Measurements from ENCODE around the gene CPHXL2. TPM values are rescaled to one million over a fixed set of nuclear protein-coding genes. Genes with fewer than 3 reads are reported as not detected.

The CPHXL2 gene
- total RNA-seq, 2 donors from 2014 or later, result not detected

DNA sequence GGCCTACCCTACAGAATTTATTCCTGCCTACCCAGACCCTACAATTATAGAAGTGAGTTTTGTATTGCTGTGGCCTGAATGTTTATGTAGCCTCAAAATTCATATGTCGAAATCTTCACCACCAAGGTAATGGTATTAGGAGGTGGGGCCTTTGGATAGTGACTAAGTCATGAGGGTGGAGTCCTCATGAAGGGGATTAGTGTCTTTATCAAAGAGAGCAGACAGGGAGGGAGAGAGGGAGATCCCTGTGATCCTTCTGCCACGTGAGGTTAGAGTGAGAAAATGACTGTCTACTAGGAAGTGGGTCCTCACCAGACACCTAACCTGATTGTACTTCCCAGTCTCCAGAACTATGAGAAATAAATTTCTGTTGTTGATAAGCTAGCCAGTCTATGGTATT, 25.4 kb upstream of the CPHXL2 start:
- H3K27ac ChIP-seq, result no peak overlapping the region
- no peaks in the 10 kb centered on the region for H3K27me3 ChIP-seq
- intact Hi-C loops (cut with DNase I), result no loop called here

DNA sequence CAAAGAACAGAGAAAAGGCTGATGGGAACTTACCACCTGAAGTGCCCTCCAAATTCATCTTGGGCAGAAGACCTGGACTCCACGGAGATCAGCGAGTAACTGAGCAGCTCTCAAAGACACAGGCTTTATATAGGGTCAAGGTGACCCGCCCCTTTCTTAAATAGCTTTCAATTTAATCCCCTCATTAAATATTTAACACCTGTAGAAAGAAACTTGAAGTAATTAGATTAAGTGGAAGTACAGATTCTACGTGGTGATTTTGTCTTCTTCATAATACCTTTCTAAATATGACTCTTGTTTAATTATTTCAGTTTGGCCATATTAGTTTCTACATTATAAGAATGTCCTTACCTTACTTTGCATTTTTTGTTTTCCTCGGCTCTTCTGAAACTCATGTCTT, 24.6 kb upstream of the CPHXL2 start, which contains the start of gene DUXB:
DUXB (minus strand) TSS at position 101 of the 400 bp plus-strand sequence; CDS start at position 58, 43 bp downstream.
- Histone ChIP-seq H3K9me3 (no peaks in the 10 kb centered on the region), H3K4me3 (no peak within 1 kb of the TSS), H3K36me3 (no peaks in the 10 kb centered on the region), H3K4me1 (no peaks in the 10 kb centered on the region), H3K27ac (no peak within 1 kb of the TSS), H3K27me3 (no peaks in the 10 kb centered on the region), H3K9ac (ENCODE audit: low read depth in 2 of 2, low read length in 2 of 2) (no peak within 1 kb of the TSS)
- DNase-seq, result no peak
- intact Hi-C loops (cut with DNase I), result no loop called here
- TF ChIP-seq, protein P1, sequence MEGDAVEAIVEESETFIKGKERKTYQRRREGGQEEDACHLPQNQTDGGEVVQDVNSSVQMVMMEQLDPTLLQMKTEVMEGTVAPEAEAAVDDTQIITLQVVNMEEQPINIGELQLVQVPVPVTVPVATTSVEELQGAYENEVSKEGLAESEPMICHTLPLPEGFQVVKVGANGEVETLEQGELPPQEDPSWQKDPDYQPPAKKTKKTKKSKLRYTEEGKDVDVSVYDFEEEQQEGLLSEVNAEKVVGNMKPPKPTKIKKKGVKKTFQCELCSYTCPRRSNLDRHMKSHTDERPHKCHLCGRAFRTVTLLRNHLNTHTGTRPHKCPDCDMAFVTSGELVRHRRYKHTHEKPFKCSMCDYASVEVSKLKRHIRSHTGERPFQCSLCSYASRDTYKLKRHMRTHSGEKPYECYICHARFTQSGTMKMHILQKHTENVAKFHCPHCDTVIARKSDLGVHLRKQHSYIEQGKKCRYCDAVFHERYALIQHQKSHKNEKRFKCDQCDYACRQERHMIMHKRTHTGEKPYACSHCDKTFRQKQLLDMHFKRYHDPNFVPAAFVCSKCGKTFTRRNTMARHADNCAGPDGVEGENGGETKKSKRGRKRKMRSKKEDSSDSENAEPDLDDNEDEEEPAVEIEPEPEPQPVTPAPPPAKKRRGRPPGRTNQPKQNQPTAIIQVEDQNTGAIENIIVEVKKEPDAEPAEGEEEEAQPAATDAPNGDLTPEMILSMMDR (IDR thresholded peaks at IDR 0.05), result no peak

More for the DNA sequence above, 25.4 kb upstream of the CPHXL2 start:
- Histone ChIP-seq H3K9me3 (no peaks in the 10 kb centered on the region), H3K9ac (ENCODE audit: low read depth in 2 of 2, low read length in 2 of 2) (no peak overlapping the region), H3K4me1 (no peaks in the 10 kb centered on the region), H3K4me3 (no peak overlapping the region), H3K36me3 (no peaks in the 10 kb centered on the region)
- DNase-seq, result no peak
- TF ChIP-seq, protein P1 (IDR thresholded peaks at IDR 0.05), result no peak

DNA sequence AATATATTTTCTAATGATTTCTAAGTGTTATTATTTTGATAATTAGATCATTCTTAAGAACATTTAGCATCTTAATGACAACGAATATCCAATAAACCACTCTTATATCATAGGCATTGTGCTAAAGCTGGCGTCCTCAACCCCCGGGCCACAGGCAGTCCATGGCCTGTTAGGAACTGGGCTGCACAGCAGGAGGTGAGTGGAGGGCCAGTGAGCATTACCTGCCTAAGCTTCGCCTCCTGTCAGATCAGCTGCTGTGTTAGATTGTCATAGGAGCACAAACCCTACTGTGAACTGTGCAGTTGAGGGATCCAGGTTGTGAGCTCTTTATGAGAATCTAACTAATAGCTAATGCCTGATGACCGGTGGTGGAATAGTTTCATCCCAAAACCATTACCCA, 20.8 kb upstream of the CPHXL2 start:
- intact Hi-C loops (cut with DNase I), result no loop called here

DNA sequence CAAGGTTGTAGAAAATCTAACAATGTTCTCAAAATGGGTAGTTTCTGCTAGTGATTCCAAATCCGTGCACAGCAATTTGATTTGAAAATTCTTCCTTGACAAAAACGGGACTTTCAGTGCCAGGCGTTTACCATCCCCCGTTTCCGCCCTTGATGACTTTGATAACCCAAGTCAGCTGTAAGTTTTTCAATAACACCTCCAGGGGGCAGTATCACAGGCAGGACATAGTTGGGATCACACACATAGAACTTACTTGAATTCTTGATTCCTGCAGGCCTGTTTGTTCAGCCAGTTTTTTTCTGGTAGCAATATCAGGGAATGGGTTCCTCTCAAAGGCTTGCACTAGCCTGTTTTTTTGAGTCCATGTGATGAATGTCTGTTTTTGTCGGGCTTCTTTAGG, 18.9 kb upstream of the CPHXL2 start:
- Histone ChIP-seq H3K27ac (no peak overlapping the region), H3K9ac (ENCODE audit: low read depth in 2 of 2, low read length in 2 of 2) (no peak overlapping the region), H3K27me3 (no peaks in the 10 kb centered on the region), H3K4me1 (no peaks in the 10 kb centered on the region), H3K9me3 (no peaks in the 10 kb centered on the region), H3K4me3 (no peak overlapping the region), H3K36me3 (no peaks in the 10 kb centered on the region)
- DNase-seq, result no peak
- intact Hi-C loops (cut with DNase I), result no loop called here
- TF ChIP-seq, protein P1 (IDR thresholded peaks at IDR 0.05), result no peak

More for the DNA sequence above, 20.8 kb upstream of the CPHXL2 start:
- no peaks in the 10 kb centered on the region for H3K9me3 ChIP-seq
- no peak overlapping the region for H3K4me3 ChIP-seq
- no peaks in the 10 kb centered on the region for H3K36me3 ChIP-seq
- H3K27me3 ChIP-seq, result no peaks in the 10 kb centered on the region
- H3K4me1 ChIP-seq, result no peaks in the 10 kb centered on the region
- H3K9ac ChIP-seq (ENCODE audit: low read depth in 2 of 2, low read length in 2 of 2), result no peak overlapping the region
- no peak overlapping the region for H3K27ac ChIP-seq
- TF ChIP-seq, protein P1 (IDR thresholded peaks at IDR 0.05), result no peak
- no peak for DNase-seq

DNA sequence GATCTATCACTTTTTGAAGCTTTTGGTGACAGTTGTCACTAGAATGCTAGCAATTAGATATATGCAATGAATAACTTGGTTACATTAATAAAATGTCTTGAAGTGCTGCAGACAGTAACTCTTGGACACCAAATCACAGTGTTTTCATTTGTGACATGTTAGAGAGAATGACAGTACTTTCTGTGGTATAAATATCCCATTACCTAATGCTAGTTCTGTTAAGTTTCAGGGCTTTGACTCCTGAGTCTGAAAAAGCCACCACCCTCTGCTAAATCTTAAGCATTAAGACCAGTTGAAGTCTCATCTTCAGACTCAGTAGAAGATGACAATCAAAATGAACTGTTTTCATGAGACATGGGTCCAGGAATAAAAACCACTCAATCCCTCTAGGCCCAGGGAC, 10.6 kb upstream of the CPHXL2 start:
- Histone ChIP-seq H3K27ac (no peak overlapping the region), H3K9me3 (no peaks in the 10 kb centered on the region), H3K9ac (ENCODE audit: low read depth in 2 of 2, low read length in 2 of 2) (no peak overlapping the region), H3K4me3 (no peak overlapping the region), H3K36me3 (no peaks in the 10 kb centered on the region), H3K27me3 (no peaks in the 10 kb centered on the region), H3K4me1 (no peaks in the 10 kb centered on the region)
- intact Hi-C loops (cut with DNase I), result no loop called here
- TF ChIP-seq, protein P1 (IDR thresholded peaks at IDR 0.05), result no peak
- no peak for DNase-seq

Measured in colonic mucosa (tissue), 4 donors.